Measurements from ENCODE around the gene GMDS. TPM values are rescaled to one million over a fixed set of nuclear protein-coding genes. Genes with fewer than 3 reads are reported as not detected.

Gene GMDS
- total and polyA plus RNA-seq, 2 donors (not counting 3 experiments of a cell fraction or from before 2014, with no cell fraction given) = 9.8 to 23.5 TPM

GRCh38 chr6:1825277-1825676, 420.1 kb downstream of the GMDS start:
- H3K36me3 ChIP-seq (ENCODE audit: control insufficient read depth in 2 of 2, extremely low read depth in 1 of 2, insufficient read depth in 2 of 2, low read length in 2 of 2) = no peaks in the 10 kb centered on the region

More at GRCh38 chr6:1825277-1825676, 420.1 kb downstream of the GMDS start:
- Histone ChIP-seq H3K79me2 (ENCODE audit: control insufficient read depth, insufficient read depth, low read length) (no peaks in the 10 kb centered on the region), H4K20me1 (replicated peaks; ENCODE audit: control insufficient read depth, extremely low read depth, insufficient read depth, low read length) (no peaks in the 10 kb centered on the region), H3K27me3 (ENCODE audit: control insufficient read depth in 2 of 2, insufficient read depth in 2 of 2, low read length in 2 of 2) (no peaks in the 10 kb centered on the region), H3K9ac (replicated peaks; ENCODE audit: extremely low read depth, insufficient read depth, low read length) (no peak overlapping the region), H3K9me1 (replicated peaks; ENCODE audit: control insufficient read depth, extremely low read depth, insufficient read depth, low read length) (no peaks in the 10 kb centered on the region), H3K27ac (ENCODE audit: insufficient read depth, low read depth, low read length) (no peak overlapping the region), H3K9me3 (replicated peaks; ENCODE audit: control insufficient read depth, insufficient read depth, low read length) (no peaks in the 10 kb centered on the region), H3K4me1 (ENCODE audit: control insufficient read depth, extremely low read depth, insufficient read depth, low read length) (peaks cover 25% of the 10 kb centered on the region), H3K4me2 (ENCODE audit: insufficient read depth, low read length) (no peak overlapping the region), H3K4me3 (replicated peaks in 1 of 3; ENCODE audit: insufficient read depth in 1 of 3, low read depth in 1 of 3, low read length in 3 of 3) (no peak overlapping the region), H2AFZ (ENCODE audit: low read depth, low read length) (no peak overlapping the region)
- no peak for DNase-seq (ENCODE audit: low read depth, low spot score)
- CTCF ChIA-PET = no interaction called here
- POLR2A ChIA-PET = no interaction called here
- dilution Hi-C loops (cut with MboI; ENCODE audit: extremely low pct_ligation_motif_present, low sequenced_read_pairs) = no loop called here
- intact Hi-C loops (cut with micrococcal nuclease) = loop anchor here (10.0 kb wide), 1 partner anchor 420 kb away; the partner anchor contains the start of gene GMDS
- BruUV-seq (replicated peaks) = no TSS peak
- no peak for FAIRE-seq
- TF ChIP-seq POLR2A (IDR thresholded peaks at IDR 0.05; ENCODE audit: low read depth, low read length) (no peak), POLR2AphosphoS5 (IDR thresholded peaks at IDR 0.05; ENCODE audit: insufficient read depth, low read depth, low read length) (no peak), GATA2 (IDR thresholded peaks at IDR 0.05; ENCODE audit: insufficient read depth, insufficient read length, low read depth, low read length) (no peak), MAX (IDR thresholded peaks at IDR 0.05; ENCODE audit: insufficient read depth, insufficient read length) (no peak), EZH2 (IDR thresholded peaks at IDR 0.05; ENCODE audit: borderline replicate concordance, low read depth, low read length, severe bottlenecking) (no peak), FOS (IDR thresholded peaks at IDR 0.05; ENCODE audit: borderline replicate concordance, insufficient read depth, low read length) (no peak), CTCF (IDR thresholded peaks at IDR 0.05; ENCODE audit: extremely low read depth in 1 of 2, insufficient read depth in 1 of 2, low read depth in 1 of 2, low read length in 2 of 2) (no peak)

Data from endothelial cell of umbilical vein (primary cell).